GM21737 (cell line): ENCODE measurements around the gene UNC5CL.

Experiments used
- ATAC-seq: cut with Tn5 transposase; IDR thresholded peaks from one replicate; pipeline ENCODE4 v1.9.1; 2021; ENCODE audit warnings: mild to moderate bottlenecking, moderate library complexity; ENCODE audit not compliant: unreplicated experiment

UNC5CL gene, protein sequence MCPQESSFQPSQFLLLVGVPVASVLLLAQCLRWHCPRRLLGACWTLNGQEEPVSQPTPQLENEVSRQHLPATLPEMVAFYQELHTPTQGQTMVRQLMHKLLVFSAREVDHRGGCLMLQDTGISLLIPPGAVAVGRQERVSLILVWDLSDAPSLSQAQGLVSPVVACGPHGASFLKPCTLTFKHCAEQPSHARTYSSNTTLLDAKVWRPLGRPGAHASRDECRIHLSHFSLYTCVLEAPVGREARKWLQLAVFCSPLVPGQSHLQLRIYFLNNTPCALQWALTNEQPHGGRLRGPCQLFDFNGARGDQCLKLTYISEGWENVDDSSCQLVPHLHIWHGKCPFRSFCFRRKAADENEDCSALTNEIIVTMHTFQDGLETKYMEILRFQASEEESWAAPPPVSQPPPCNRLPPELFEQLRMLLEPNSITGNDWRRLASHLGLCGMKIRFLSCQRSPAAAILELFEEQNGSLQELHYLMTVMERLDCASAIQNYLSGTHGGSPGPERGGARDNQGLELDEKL

DNA sequence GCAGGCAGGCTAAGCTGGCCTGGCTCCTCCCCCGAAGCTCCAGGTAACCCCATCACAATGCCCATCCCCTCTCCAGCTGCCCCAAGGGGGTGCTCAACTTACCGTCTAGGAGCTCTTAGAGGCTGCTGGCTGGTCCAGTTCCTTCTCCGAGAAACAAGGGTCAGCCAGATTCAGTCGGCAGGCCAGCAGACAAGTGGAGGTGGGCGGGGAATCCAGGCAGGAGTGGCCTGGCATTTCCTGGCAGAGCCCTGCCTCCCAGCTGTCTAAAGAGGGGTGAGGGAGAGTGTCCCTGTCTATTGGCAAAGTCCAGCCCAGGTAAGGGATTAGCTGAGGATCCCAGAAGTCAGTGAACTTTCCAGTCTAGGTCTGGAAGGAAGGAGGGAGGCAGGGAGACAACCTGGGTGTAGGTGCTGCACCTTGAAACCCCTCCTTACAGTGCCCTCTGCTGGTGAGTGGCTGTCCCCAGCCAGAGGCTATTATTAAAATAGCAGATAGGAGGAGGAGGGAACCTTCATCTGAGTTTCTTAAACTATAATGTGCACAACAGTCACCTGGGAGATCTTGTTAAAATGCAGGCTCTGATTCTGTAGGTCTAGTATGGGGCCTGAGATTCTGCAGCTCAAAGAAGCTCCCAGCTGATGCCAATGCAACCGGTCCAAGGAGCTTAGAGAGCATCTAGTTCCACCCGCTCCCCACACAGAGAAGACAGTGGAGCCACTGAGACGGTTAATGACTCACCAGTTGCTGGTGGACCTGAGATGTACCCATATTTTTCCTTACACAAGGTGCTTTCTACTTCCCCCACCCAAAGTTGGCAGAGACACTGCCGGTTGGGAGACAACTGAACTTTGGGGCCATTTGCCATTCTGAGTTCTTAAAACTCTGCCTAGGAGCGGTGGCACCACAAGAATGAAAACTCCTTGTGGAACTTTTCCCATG, at the start of gene UNC5CL:
Gene UNC5CL, minus strand, starts transcription at position 162 of the 939 bp plus-strand sequence. CDS start 4,147 bp downstream, outside the sequence.
- no peak for ATAC-seq

DNA sequence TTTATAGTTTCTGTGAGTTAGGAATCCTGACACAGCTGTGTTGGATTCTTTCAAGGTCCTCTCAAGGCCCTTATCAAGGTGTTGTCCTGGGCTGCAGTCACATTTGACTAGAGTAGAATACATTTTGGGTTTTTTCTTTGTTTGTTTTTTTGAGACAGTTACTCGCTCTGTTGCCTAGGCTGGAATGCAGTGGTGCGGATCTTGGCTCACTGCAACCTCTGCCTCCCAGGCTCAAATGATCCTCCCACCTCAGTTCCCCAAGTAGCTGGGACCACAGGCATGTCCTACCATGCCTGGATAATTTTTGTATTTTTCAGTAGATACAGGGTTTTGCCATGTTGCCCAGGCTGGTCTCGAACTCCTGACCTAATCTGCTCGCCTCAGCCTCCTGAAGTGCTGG, 49.4 kb upstream of the UNC5CL start:
- no peak for ATAC-seq

DNA sequence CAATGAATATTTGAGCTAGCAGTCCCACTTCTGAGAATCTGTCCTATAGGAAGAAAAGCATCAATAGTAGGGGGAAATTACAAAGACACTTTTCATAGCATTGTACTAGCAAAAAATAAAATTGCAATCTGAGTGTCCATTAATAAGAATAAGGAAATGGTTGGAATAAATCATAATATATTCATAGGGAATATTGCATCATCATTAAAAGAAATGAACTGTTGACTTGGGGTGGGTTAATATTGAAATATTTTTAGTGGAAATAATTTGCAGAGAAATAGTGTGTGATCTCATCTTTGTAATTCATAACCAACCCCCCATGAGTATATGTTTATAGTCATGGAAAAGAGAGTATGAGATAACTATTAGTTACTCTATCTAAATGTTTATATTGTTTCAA, 46.2 kb upstream of the UNC5CL start:
- no peak for ATAC-seq

DNA sequence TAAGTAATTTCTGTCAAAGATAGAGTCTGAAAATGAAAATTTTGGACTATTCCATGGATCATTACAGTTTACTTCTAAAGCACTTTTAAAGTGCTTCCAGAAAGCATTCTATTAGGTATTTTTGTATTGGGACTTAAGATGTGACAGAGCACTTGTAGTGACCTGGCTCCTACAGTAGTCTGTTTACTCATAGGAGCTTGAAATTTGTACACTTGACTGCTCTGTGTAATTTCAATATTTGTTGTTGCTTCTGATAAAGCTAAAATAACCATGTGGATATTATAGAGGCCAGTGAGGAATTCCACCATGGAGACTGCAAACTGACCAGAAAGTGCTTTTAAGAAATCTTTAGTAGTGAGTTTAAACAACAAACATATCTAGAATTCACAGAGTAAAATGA, 44.1 kb upstream of the UNC5CL start:
- ATAC-seq, result no peak

DNA sequence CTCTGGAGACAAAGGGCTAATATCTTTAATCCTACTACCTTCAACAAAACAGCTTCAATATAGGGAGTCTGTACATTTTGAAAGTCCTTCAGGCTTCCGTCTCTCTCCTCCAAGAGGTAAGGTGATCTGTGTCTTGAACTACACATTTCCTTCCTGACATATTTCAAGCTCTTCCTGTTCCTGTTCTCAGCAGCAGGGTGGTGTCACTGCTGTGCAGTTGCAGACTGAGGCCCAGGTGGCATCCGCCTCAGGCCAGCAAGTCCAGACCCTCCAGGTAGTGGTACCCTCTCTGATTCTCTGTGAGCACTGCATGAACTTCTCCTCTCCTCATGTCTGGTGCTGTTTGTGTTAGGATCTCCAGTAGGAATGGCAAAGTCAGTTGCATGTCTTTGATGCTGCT, 41.6 kb upstream of the UNC5CL start:
- no peak for ATAC-seq

DNA sequence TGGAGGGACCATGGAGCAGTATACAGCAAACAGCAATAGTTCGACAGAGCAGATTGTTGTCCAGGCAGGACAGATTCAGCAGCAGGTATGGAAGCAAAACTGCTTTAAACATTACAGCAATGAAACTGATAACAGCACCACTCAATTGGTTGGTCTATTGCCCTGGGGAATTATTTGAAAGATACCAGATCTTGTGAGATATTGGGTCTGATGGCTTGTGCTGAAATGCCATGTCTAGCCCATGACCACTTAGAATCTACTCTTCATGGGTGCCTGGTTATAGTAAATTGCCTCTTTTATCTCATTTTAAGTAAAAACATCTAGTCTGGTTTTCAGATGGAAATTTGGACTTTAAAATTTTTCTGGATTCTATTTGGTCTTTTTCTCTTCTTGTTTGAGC, 40.1 kb upstream of the UNC5CL start:
- ATAC-seq, result no peak

DNA sequence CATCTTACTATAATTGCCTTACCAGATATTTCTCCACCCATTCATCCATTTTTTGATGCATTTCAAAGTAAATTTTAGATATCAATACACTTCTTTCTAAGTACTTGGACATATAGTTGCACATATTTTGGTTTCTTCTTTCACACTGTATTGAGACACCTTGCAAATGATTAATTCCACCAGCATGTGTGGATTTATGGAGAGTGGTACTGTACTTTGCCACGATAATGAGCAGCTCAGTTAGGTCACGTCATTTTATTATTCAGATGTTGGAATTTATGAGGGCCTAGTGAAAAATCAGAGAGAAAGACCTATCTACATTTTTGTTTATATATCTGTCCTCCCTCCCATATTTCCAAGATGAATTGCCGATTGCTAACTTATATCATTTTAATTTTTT, 39.1 kb upstream of the UNC5CL start:
- no peak for ATAC-seq

DNA sequence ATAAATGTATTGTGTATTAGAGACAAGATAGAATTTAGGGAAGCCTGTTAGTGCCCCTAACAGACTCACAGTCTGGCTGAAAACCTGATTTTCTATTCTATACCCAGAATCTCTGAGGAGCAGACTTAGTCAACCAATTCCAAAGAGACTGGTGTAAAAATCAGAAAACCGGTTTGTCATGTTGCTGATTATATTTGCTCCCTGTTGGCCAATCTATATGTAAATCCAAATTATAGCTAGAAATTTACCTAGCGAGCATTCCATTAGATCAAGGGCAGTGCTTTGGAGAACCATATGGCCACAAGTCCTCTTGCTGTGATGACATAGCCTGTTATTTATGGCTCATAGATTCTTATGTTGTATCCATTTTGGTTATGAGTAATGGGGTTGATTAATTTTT, 38.5 kb upstream of the UNC5CL start:
- no peak for ATAC-seq

DNA sequence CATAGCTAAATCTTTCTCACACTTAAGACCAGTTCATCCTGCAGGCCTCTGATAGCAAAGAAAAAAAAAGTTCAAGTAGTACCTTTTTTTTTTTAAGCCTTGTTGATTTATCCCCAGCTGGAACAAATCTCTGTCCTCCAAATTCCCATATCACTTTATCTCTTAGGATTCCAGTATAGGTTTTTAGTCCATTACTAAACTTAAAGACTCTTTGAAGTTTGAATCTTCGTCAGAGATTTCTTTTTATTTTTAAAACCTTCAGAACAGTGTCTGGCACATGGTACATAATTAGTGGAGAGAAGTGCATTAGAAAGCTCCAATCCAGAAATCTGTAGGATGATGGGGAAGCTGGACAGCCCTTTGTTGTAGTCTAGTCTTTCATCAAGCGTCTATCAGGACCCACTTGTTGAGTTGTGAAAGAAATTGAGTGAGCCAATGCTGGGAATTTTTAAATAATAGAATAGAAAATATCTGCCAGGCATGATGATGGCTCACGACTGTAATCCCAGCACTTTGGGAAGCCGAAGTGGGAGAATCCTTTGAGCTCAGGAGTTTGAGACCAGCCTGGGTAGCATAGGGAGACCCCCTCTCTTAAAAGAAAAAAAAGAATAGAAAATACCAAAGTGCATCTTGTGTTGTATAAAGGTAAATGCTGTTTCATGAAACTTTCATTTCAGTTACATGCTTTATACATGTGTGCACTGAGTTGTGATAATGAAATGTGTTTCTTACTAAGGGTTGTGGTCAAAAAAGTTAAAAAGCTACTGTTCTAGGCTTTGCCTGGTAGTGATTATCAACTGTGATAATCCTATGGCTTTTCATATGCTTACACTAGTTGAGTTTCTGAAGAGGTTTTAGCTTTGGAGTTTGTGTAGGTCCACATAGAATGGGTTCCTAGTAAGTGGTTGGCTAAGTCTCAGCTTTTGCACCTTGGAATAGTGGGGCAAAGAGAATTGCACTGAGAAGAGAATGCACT, 36.9 kb upstream of the UNC5CL start:
- ATAC-seq, result no peak

DNA sequence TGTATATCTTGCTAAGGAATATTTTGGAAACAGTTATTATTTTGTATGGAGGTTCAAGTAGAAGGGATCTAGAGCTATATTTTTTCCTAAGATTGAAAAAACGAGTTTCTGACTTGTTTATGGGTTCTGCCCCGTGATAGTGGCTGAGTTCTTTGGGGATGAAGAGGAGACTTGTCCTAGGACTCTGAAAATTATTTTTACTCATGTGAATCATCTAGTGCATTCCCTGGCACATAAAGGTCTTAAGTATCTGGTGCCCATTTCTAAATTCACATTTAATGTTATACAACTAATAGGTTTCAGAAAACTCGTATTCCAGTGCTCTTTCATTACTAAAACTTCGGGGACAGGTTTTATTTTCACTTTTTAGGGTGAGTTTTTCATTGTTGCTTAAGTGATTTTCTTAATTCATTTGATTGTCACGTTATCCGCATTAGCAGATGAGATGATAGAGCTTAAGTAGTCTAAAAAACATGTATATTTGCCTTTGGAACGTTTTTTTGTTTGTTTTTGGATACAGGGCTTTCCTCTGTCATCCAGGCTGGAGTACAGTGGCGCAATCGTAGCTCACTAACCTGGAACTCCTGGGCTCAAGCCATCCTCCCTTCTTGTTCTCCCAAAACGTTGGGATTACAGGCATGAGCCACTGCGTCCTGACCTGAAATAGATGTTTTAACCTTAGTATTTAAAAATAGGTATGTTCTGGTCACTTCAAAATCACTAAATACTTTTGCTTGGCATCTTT, 35.8 kb upstream of the UNC5CL start:
- no peak for ATAC-seq

DNA sequence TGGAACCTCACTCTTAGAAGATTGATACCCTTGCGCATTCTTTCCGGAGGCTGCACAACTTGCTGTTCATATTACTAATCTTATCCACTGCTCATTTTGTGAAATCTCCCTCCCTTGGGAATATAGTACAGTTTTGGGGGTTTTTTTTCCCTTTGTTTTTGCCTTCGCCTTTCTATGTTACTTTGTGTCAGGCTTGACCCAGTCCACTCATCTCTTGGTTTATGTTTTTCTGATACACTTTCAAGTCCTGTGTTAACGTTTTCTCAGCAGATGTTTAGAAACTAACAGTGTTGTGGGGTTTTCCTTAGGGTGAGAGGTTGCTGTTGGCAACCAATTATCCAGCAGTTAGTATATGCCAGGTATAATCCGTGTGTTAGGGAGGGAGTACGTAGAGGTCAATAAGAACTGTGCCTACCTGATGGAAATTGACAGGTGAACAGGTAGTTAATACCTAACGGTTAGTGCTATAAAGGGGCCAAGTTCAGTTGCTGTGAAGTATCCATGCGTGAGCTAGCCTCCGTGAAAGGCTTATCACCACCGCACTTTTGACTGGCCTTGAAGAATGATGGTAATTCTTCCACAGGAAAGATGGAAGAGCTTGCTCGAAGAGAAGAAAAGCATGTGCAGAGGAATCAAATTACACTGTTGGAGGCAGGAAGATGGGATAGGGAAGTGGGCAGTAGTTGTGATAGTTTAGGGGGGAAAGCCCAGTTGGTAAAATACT, 35.1 kb upstream of the UNC5CL start:
- no peak for ATAC-seq

DNA sequence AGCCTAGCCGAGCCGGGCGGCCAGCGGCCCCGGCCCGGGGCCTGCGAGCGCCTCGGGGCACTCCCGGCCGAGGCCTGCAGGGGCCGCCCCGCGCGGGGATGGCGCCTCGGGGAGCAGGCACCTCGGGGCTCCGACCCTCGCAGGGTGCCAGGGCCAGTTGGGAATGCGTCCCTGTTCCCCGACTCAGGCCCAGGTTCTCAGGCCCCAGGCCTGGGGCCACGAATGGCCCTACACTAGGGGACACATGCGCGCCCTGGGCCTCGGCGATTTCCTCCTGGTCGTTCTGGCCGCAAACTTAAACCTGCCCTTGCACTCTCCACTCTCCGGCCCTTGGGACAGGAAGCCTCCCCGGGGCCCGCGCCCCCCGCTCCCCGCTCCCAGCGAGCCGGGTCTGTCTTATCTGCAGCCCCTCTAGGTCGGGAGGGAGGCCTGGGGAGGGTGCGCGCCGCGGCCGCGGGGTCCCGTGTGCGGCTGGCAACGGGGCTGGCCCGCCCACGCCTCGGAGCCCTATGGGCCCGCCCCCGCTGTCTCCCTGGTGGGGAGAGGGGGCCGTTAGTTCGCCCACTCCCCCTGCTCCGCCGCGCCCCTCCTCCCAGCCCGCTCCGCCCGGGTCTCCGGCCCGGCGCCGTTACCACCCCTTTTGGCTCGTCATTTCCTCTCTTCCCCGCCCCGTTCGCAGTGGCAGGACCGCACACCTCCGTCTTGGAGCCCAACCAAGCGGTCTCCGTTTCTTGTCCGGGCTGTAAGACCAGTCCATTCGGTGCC, 34.4 kb upstream of the UNC5CL start:
- ATAC-seq, result peak; percentile 24

DNA sequence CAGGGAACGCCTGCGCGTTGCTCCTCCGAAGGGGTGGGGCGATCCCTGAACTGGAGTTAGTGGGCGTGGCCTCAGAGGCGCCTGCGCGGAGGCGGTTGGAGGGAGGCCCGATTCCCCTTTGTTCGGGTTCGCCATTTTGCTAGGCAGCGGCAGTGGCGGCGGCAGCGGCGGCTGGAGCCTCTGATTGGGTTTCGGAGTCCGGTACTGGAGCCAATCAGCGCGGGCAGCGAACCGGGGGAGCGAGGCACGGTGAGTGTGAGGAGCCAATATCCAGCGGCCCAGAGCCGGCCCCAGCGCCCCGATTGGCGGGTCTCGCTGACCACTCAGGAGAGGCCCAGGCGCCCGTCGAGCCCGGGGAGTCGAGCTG, 33.8 kb upstream of the UNC5CL start, which contains the start of gene NFYA:
Gene NFYA, plus strand, starts transcription at position 139 of the 367 bp plus-strand sequence. CDS start 6,116 bp downstream, outside the sequence.
- ATAC-seq, result peak; percentile 64

DNA sequence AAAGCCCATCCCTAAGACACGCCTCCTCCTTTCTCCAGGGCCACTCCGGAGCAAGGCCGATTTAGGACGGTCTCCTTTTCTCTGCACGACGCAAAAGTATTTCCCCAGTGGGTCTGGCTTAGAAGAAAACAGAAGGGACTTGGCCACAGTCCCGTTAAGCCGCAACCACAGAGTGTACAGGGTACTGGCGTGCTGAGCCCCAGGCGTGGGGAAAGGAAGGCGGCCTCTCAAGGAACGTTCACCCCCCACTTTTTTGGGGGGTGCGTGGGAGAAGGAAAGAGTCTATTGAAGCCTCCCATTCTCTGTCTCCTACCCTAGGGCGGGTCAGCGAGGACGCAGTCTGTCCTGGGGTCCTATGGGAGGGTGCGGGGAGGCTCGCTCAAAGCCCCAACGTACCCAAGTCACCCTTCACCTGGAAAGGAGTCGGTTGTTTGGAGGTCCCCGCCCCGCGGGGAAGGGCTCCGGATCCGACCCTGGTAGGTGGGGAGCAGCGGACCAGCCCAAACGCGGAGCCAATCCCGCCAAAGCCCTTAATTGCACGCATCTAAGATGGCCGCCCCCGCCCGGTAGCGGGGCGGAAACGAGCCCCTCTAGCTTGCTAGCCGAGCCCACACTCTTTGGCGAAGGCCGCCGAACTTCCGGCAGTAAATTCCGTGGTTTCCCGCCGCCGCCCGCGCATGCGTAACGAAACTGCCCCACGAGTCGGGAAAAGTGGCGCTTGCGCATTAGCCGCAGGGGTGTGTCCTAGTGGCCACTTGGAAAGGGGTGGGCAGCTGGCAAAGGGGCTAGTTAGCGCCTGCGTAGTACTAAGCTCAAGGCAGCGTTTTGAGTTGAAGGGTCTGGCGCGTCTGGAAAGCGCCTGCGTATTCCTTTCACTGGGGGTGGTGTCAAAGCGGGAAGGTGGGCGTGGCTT, 33.2 kb upstream of the UNC5CL start, which contains the start of gene OARD1:
Gene OARD1, minus strand, starts transcription at position 434 of the 913 bp plus-strand sequence. CDS start 722 bp downstream, outside the sequence.
- peak; percentile 63 for ATAC-seq

DNA sequence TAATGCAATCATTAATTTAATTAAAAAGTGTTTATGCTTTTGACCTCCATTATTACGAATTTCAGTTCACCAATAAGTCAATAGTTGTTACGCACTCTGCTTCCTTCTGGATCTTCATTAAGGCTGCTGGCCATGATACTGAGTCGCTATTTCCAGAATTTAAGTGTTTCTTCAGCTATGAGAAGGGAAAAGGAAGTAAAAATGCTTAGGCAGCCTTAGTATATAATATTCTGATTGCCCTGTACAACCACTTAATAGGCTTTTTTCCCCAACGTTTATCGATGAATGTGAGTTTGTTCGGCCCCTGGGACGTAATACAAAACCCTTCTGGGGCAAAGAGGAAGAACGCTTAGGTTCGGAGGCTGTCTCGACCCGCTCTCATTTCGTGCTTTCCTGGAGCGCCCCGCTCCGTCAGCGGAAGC, 32.5 kb upstream of the UNC5CL start:
- no peak for ATAC-seq

DNA sequence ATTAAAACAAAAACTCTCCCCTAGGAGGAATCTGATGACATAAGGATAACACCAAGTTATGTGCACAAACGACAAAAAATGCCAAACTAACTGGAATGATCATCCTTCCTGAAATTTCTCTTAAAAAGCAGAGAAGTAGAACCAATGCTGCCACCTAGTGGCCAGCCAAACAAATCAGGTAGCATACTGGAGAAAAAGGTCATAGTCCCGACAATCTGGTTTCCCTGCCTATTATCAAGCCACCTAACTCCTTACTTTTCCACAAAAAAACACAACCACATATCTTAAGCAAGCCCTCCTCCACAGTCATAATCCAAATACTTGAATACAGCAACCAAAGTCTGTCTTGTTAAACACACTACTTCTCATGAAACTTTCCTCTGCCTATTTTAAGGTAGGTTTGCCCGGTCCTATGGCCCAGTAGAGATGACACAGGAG, 27.9 kb upstream of the UNC5CL start:
- no peak for ATAC-seq

DNA sequence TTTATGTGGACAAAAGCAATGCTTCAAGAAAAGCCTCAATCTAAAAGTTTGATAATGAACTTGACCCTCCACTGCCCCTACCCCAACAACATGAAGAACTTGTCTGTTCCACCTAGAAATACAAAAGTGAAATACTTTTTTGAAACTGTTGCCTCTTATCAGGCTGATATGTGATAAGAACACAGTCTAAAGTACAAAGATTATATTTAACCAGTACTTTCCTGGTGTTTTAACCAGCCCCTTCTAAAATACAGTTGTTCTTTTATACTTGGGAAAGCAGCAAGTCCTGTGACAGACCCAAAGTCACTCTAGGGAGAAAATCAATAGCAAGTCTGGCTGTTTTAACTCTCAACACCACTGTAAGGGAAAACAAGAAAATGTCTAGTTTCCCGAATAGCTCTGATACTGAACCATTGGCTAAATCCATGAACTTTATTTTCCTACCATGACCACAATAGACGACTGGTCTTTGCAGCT, 26.6 kb upstream of the UNC5CL start:
- no peak for ATAC-seq
